HPDE6-E6E7 (cell line): ENCODE data around the gene C6orf52.
"Not testable (repeated sequence)": the region's sequence is repeated elsewhere in the genome, so short reads cannot be mapped to it uniquely, and the experiment has no call there.

Experiments
- DNase-seq: peaks from one replicate; pipeline ENCODE4 v3.0.0; 2011; ENCODE audit warnings: missing footprints; ENCODE audit errors: extremely low spot score

Gene C6orf52

GRCh38 chr6:10696655-10697054, 2.2 kb upstream of the C6orf52 start:
- no peak for DNase-seq

GRCh38 chr6:10695086-10695657, 756 bp upstream of the C6orf52 start:
- no peak for DNase-seq

- no peak for DNase-seq
Measured at GRCh38 chr6:10692965-10693538, 1.4 kb downstream of the C6orf52 start.

GRCh38 chr6:10690651-10691445, 3.6 kb downstream of the C6orf52 start:
- no peak for DNase-seq

GRCh38 chr6:10687582-10687981, 6.8 kb downstream of the C6orf52 start:
- no peak for DNase-seq

- no peak for DNase-seq
Measured at GRCh38 chr6:10686901-10687300, 7.5 kb downstream of the C6orf52 start.

GRCh38 chr6:10685092-10685915, 9.1 kb downstream of the C6orf52 start:
- DNase-seq: no peak

- DNase-seq: no peak
Measured at GRCh38 chr6:10684618-10685017, 9.8 kb downstream of the C6orf52 start.

GRCh38 chr6:10682355-10682988, 11.9 kb downstream of the C6orf52 start:
- no peak for DNase-seq

- no peak for DNase-seq
Measured at GRCh38 chr6:10681795-10682194, 12.6 kb downstream of the C6orf52 start.

GRCh38 chr6:10678456-10678855, 16.0 kb downstream of the C6orf52 start:
- DNase-seq: no peak

GRCh38 chr6:10676403-10676802, 18.0 kb downstream of the C6orf52 start:
- no peak for DNase-seq

- DNase-seq: no peak
Measured at GRCh38 chr6:10668126-10668917, 26.1 kb downstream of the C6orf52 start.

GRCh38 chr6:10665595-10665994, 28.8 kb downstream of the C6orf52 start:
- DNase-seq: not testable (repeated sequence)

- no peak for DNase-seq
Measured at GRCh38 chr6:10662742-10663141, 31.7 kb downstream of the C6orf52 start.

GRCh38 chr6:10662207-10662606, 32.2 kb downstream of the C6orf52 start:
- DNase-seq: no peak

- DNase-seq: not testable (repeated sequence)
Measured at GRCh38 chr6:10660431-10661191, 33.8 kb downstream of the C6orf52 start.

- DNase-seq: no peak
Measured at GRCh38 chr6:10659699-10660348, 34.6 kb downstream of the C6orf52 start.

GRCh38 chr6:10658910-10659698, 35.3 kb downstream of the C6orf52 start:
- DNase-seq: no peak
